ENCODE measurements around the gene UTP4. TPM values are rescaled to one million over a fixed set of nuclear protein-coding genes. Genes with fewer than 3 reads are reported as not detected.
A peak's percentile ranks its signal among the peaks of the same experiment; 100 is the strongest.

UTP4 gene
- total RNA-seq (2021; ENCODE audit: unreplicated experiment) (61.7 TPM), Bru-seq, nascent RNA (percentile 77 among the genes with signal in this experiment), BruChase-seq, experiment 1, labeled RNA remaining after a 2-hour chase (percentile 80 among the genes with signal in this experiment), BruChase-seq, experiment 2, labeled RNA remaining after a 6-hour chase (percentile 81 among the genes with signal in this experiment)
- polyA plus RNA-seq (2012; ENCODE audit: insufficient read length): 41.6 TPM
- long read RNA-seq, transcript UTP4-201 (17 exons, 2,322 nt): major isoform, 82 of 123 reads
- long read RNA-seq, transcript UTP4-203 (17 exons, 2,186 nt): minor isoform, 16 of 123 reads
- long read RNA-seq, partial matches to known transcripts: 7 of 123 reads
- long read RNA-seq, other reads (novel, unspliced or antisense): 18 of 123 reads

- intact Hi-C loops (cut with micrococcal nuclease; ENCODE audit: unreplicated experiment): no loop called here
- Histone ChIP-seq H3K36me3 (ENCODE audit: control insufficient read depth, insufficient read depth, low read length) (peaks cover 9% of the 10 kb centered on the region), H3K27ac (ENCODE audit: low read length) (peak within 1 kb of the TSS; percentile 89), H3K4me3 (ENCODE audit: low read depth in 2 of 2, low read length in 2 of 2) (peak within 1 kb of the TSS; percentile 61 to 92), H3K4me1 (ENCODE audit: control insufficient read depth, insufficient read depth, low read length) (peaks cover 17% of the 10 kb centered on the region), H3K27me3 (ENCODE audit: control insufficient read depth, insufficient read depth, low read length) (no peaks in the 10 kb centered on the region), H3K9me3 (ENCODE audit: control insufficient read depth, insufficient read depth, low read depth, low read length) (no peaks in the 10 kb centered on the region)
- ChIA-PET CTCF (interaction anchor here (0.5 kb wide), 1 partner anchor 16 kb away, joined by 6 read pairs; no protein-coding TSS in a partner anchor), POLR2A (interaction anchor here (0.5 to 0.6 kb wide), 5 partner anchors 19 to 822 kb away, joined by 3 to 9 read pairs (median 3); no protein-coding TSS in a partner anchor)
- in situ Hi-C loops (cut with HindIII; ENCODE audit: low pct_unique_long_range_greater_than_20kb, low sequenced_read_pairs): no loop called here
- TF ChIP-seq SIN3A (IDR thresholded peaks at IDR 0.05; ENCODE audit: borderline replicate concordance, insufficient read depth, low read depth, low read length) (peak; percentile 67; the same call in 1 of the 2 replicates), POLR2AphosphoS5 (IDR thresholded peaks at IDR 0.05; ENCODE audit: low read depth, low read length) (peak; percentile 77), REST (IDR thresholded peaks at IDR 0.05; ENCODE audit: insufficient read depth in 1 of 2, low read depth in 2 of 2, low read length in 1 of 2) (no peak), TCF7L2 (IDR thresholded peaks at IDR 0.05; ENCODE audit: low read depth, low read length) (no peak)
- TF ChIP-seq, protein P1, sequence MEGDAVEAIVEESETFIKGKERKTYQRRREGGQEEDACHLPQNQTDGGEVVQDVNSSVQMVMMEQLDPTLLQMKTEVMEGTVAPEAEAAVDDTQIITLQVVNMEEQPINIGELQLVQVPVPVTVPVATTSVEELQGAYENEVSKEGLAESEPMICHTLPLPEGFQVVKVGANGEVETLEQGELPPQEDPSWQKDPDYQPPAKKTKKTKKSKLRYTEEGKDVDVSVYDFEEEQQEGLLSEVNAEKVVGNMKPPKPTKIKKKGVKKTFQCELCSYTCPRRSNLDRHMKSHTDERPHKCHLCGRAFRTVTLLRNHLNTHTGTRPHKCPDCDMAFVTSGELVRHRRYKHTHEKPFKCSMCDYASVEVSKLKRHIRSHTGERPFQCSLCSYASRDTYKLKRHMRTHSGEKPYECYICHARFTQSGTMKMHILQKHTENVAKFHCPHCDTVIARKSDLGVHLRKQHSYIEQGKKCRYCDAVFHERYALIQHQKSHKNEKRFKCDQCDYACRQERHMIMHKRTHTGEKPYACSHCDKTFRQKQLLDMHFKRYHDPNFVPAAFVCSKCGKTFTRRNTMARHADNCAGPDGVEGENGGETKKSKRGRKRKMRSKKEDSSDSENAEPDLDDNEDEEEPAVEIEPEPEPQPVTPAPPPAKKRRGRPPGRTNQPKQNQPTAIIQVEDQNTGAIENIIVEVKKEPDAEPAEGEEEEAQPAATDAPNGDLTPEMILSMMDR (IDR thresholded peaks at IDR 0.05): no peak
- DNase-seq (ENCODE audit: low read depth, low spot score): no peak
- BruUV-seq (replicated peaks): no TSS peak
- peak; percentile 99 for ATAC-seq
These were observed at the start of gene UTP4, which contains the start of gene CHTF8 for GRCh38 chr16:69132424-69133252. Gene UTP4, plus strand, starts transcription at chr16:69132649. Its CDS starts 811 bp downstream, at chr16:69133460. Gene CHTF8, minus strand, starts transcription at chr16:69132588. Its CDS starts 11,130 bp downstream, at chr16:69121458.

DNA sequence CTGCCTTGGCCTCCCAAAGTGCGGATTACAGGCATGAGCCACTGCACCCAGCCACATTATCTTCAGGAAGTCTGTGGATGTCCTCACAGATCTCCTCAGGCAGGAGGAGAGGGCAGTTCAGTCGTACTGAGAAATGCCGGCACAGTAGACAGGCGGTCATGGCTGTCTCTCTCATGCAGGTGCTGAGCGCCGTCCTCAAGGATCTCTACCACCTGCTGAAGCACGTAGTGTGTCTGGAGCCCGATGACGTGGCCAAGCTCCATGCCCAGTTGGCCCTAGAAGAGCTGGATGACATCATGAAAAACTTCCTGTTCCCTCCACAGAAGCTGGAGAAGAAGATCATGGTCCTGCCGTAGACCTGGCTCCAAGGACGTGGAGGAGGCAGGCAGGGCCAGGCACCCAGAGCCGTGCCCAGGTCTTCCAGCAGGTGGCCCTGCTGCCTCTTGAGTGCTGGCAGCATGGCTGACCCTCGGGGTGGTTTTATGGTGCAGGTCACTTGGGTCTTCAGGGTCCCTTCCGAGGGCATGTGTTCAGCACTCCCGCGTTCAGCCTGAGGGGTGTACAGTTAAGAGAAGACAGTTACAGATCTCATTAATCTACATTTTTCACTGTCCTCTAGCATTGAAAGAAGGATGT lies 49.0 kb upstream of the UTP4 start:
- Histone ChIP-seq H3K36me3 (ENCODE audit: control insufficient read depth, insufficient read depth, low read length) (no peaks in the 10 kb centered on the region), H3K27me3 (ENCODE audit: control insufficient read depth, insufficient read depth, low read length) (no peaks in the 10 kb centered on the region), H3K27ac (ENCODE audit: low read length) (no peak overlapping the region), H3K4me3 (ENCODE audit: low read depth in 2 of 2, low read length in 2 of 2) (no peak overlapping the region), H3K4me1 (ENCODE audit: control insufficient read depth, insufficient read depth, low read length) (no peaks in the 10 kb centered on the region), H3K9me3 (ENCODE audit: control insufficient read depth, insufficient read depth, low read depth, low read length) (no peaks in the 10 kb centered on the region)
- ChIA-PET CTCF (no interaction called here), POLR2A (no interaction called here)
- in situ Hi-C loops (cut with HindIII; ENCODE audit: low pct_unique_long_range_greater_than_20kb, low sequenced_read_pairs) (no loop called here), intact Hi-C loops (cut with micrococcal nuclease; ENCODE audit: unreplicated experiment) (no loop called here)
- DNase-seq (ENCODE audit: low read depth, low spot score): no peak
- BruUV-seq (replicated peaks): no TSS peak
- TF ChIP-seq, protein P1 (IDR thresholded peaks at IDR 0.05): no peak; the same call in 1 of the 2 replicates
- TF ChIP-seq REST (IDR thresholded peaks at IDR 0.05; ENCODE audit: insufficient read depth in 1 of 2, low read depth in 2 of 2, low read length in 1 of 2) (no peak), SIN3A (IDR thresholded peaks at IDR 0.05; ENCODE audit: borderline replicate concordance, insufficient read depth, low read depth, low read length) (no peak), POLR2AphosphoS5 (IDR thresholded peaks at IDR 0.05; ENCODE audit: low read depth, low read length) (no peak), TCF7L2 (IDR thresholded peaks at IDR 0.05; ENCODE audit: low read depth, low read length) (no peak)
- ATAC-seq: no peak

Measured in Panc1 (cell line).